KMS-11 (cell line): ENCODE measurements around the gene MEAK7.

ENCODE experiments used
- H2AFZ ChIP-seq: fragments of 200-600 bp; sonication (generic); 2 replicates; pipeline ENCODE4 v1.6.1; 2016; ENCODE audit warnings: antibody characterized with exemption, mixed run types, low read depth
- H3K27ac ChIP-seq: fragments of 200-600 bp; sonication (generic); 2 replicates; pipeline ENCODE4 v1.6.1; 2016; ENCODE audit warnings: mild to moderate bottlenecking, mixed run types
- H3K27me3 ChIP-seq: fragments of 200-600 bp; sonication (generic); 2 replicates; pipeline ENCODE4 v1.6.1; 2017; ENCODE audit warnings: mild to moderate bottlenecking, low read depth, mixed run types, moderate library complexity; ENCODE audit not compliant: insufficient read depth
- H3K36me3 ChIP-seq: fragments of 200-600 bp; sonication (generic); 2 replicates; pipeline ENCODE4 v1.6.1; 2017; ENCODE audit warnings: mild to moderate bottlenecking, mixed run types; ENCODE audit not compliant: insufficient read depth
- H3K4me1 ChIP-seq: fragments of 200-600 bp; sonication (generic); 2 replicates; pipeline ENCODE4 v1.6.1; 2016; ENCODE audit warnings: mild to moderate bottlenecking, low read depth, mixed run types; ENCODE audit not compliant: poor library complexity, severe bottlenecking
- H3K4me2 ChIP-seq: fragments of 200-600 bp; sonication (generic); 2 replicates; pipeline ENCODE4 v1.7.0; 2016; ENCODE audit warnings: mild to moderate bottlenecking, mixed run types
- H3K4me3 ChIP-seq: fragments of 200-600 bp; sonication (generic); IDR thresholded peaks from 2 replicates; pipeline ENCODE4 v1.6.1; 2017; ENCODE audit warnings: low read depth, low read length, mixed read lengths; ENCODE audit not compliant: insufficient read depth
- H3K79me2 ChIP-seq: fragments of 200-600 bp; sonication (generic); 2 replicates; pipeline ENCODE4 v1.6.1; 2016; ENCODE audit warnings: low read depth, mixed run types; ENCODE audit not compliant: insufficient read depth
- H3K9ac ChIP-seq: fragments of 200-600 bp; sonication (generic); 2 replicates; pipeline ENCODE4 v1.6.1; 2016; ENCODE audit warnings: mild to moderate bottlenecking, mixed run types
- H4K20me1 ChIP-seq: fragments of 200-600 bp; sonication (generic); 2 replicates; pipeline ENCODE4 v1.6.1; 2016; ENCODE audit warnings: mild to moderate bottlenecking, mixed run types; ENCODE audit not compliant: insufficient read depth
- TF ChIP-seq, protein P1 (sequence below): fragments of 200-600 bp; sonication (generic); conservative IDR thresholded peaks from 2 replicates; pipeline ENCODE4 v1.6.1; 2017; ENCODE audit warnings: low read depth, mild to moderate bottlenecking, antibody characterized with exemption, low read length, moderate library complexity, mixed read lengths

MEAK7 gene

DNA sequence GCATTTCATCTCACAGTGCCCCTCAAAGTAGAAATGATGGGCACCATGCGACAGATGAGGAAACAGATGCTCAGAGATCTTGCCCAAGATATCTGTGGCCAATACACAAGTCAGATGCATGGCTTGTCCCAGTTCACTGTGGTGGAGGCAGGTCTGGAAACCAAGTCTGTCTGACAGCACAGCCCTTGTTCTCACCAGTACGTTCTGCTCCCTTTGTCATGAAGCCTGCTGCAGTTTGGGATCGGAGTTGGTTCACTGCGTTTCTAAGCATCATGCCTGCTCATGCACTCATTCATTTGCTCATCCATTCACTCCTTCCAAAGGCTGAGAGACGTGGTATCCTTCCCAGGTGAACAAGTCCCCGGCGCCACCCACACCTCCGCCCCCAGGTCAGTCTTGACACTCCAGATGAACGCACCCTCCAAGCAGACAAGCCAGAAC is 27.2 kb upstream of the MEAK7 start:
- H3K9ac ChIP-seq, result no peak overlapping the region
- H3K36me3 ChIP-seq, result no peaks in the 10 kb centered on the region
- TF ChIP-seq, protein P1, sequence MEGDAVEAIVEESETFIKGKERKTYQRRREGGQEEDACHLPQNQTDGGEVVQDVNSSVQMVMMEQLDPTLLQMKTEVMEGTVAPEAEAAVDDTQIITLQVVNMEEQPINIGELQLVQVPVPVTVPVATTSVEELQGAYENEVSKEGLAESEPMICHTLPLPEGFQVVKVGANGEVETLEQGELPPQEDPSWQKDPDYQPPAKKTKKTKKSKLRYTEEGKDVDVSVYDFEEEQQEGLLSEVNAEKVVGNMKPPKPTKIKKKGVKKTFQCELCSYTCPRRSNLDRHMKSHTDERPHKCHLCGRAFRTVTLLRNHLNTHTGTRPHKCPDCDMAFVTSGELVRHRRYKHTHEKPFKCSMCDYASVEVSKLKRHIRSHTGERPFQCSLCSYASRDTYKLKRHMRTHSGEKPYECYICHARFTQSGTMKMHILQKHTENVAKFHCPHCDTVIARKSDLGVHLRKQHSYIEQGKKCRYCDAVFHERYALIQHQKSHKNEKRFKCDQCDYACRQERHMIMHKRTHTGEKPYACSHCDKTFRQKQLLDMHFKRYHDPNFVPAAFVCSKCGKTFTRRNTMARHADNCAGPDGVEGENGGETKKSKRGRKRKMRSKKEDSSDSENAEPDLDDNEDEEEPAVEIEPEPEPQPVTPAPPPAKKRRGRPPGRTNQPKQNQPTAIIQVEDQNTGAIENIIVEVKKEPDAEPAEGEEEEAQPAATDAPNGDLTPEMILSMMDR, result no peak
- no peaks in the 10 kb centered on the region for H3K79me2 ChIP-seq
- H3K27ac ChIP-seq, result no peak overlapping the region
- no peak overlapping the region for H2AFZ ChIP-seq
- H3K4me2 ChIP-seq, result no peak overlapping the region
- H3K4me1 ChIP-seq, result no peaks in the 10 kb centered on the region
- peaks cover 39% of the 10 kb centered on the region for H3K27me3 ChIP-seq
- no peaks in the 10 kb centered on the region for H4K20me1 ChIP-seq
- H3K4me3 ChIP-seq, result no peak overlapping the region

- TF ChIP-seq, protein P1, result no peak
- no peak overlapping the region for H3K4me3 ChIP-seq
- no peaks in the 10 kb centered on the region for H3K36me3 ChIP-seq
- H3K27me3 ChIP-seq, result peaks cover 35% of the 10 kb centered on the region
- no peak overlapping the region for H3K9ac ChIP-seq
- no peaks in the 10 kb centered on the region for H4K20me1 ChIP-seq
- no peak overlapping the region for H3K27ac ChIP-seq
- no peaks in the 10 kb centered on the region for H3K4me1 ChIP-seq
- H3K79me2 ChIP-seq, result no peaks in the 10 kb centered on the region
- no peak overlapping the region for H2AFZ ChIP-seq
- H3K4me2 ChIP-seq, result no peak overlapping the region
Measured at GRCh38 chr16:84530590-84530989, 26.1 kb upstream of the MEAK7 start.

GRCh38 chr16:84529607-84530006 is 25.1 kb upstream of the MEAK7 start:
- no peaks in the 10 kb centered on the region for H4K20me1 ChIP-seq
- no peaks in the 10 kb centered on the region for H3K36me3 ChIP-seq
- no peak overlapping the region for H3K4me3 ChIP-seq
- H3K27me3 ChIP-seq, result peaks cover 28% of the 10 kb centered on the region
- no peaks in the 10 kb centered on the region for H3K79me2 ChIP-seq
- TF ChIP-seq, protein P1, result no peak
- H3K4me2 ChIP-seq, result no peak overlapping the region
- no peak overlapping the region for H3K9ac ChIP-seq
- H3K4me1 ChIP-seq, result no peaks in the 10 kb centered on the region
- no peak overlapping the region for H2AFZ ChIP-seq
- no peak overlapping the region for H3K27ac ChIP-seq

DNA sequence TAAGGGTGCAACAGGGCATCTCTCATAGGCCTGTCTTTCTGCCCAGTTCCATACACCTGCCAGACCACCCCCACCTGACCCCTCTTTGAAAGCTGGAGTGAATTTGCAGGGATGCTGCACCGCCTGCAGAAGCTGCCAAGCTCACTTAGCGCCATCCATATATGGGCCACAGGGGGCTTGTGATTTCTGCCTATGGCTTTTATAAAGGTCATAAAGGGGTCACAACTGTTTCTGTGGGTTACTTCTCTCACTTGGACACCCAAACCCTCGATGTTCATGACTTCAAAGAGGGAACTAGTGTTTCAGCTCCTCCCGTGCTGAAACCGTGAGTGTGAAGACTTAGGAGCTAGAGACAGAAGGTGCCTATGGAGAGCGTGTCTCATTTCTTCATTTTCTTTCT is 23.9 kb upstream of the MEAK7 start:
- no peaks in the 10 kb centered on the region for H3K4me1 ChIP-seq
- no peaks in the 10 kb centered on the region for H3K36me3 ChIP-seq
- H3K27me3 ChIP-seq, result peaks cover 29% of the 10 kb centered on the region
- H2AFZ ChIP-seq, result no peak overlapping the region
- no peak overlapping the region for H3K9ac ChIP-seq
- no peak overlapping the region for H3K27ac ChIP-seq
- no peaks in the 10 kb centered on the region for H4K20me1 ChIP-seq
- TF ChIP-seq, protein P1, result no peak
- no peaks in the 10 kb centered on the region for H3K79me2 ChIP-seq
- no peak overlapping the region for H3K4me3 ChIP-seq
- H3K4me2 ChIP-seq, result no peak overlapping the region
